Measurements from ENCODE around the gene ATF6B. TPM values are rescaled to one million over a fixed set of nuclear protein-coding genes. Genes with fewer than 3 reads are reported as not detected.

Gene ATF6B
- total RNA-seq, 1 donor = 27.5 TPM

- no peak overlapping the region for H2AFZ ChIP-seq (ENCODE audit: low read length)
- DNase-seq (ENCODE audit: insufficient read length, low spot score, missing footprints) = no peak
- H4K20me1 ChIP-seq (ENCODE audit: insufficient read depth, low read length) = peaks cover 7% of the 10 kb centered on the region
- H3K36me3 ChIP-seq (ENCODE audit: insufficient read depth, low read length) = no peaks in the 10 kb centered on the region
- peaks cover 40% of the 10 kb centered on the region for H3K27me3 ChIP-seq (ENCODE audit: insufficient read depth, low read length)
- H3K79me2 ChIP-seq (ENCODE audit: insufficient read depth, low read length) = no peaks in the 10 kb centered on the region
- no peaks in the 10 kb centered on the region for H3K9me3 ChIP-seq (ENCODE audit: low read depth, low read length)
- H3K4me1 ChIP-seq (ENCODE audit: insufficient read depth, low read length) = peaks cover 22% of the 10 kb centered on the region
- peak overlapping the region; percentile 8 for H3K4me3 ChIP-seq (ENCODE audit: insufficient read depth, low read length)
- peak overlapping the region; percentile 65 for H3K4me2 ChIP-seq (ENCODE audit: insufficient read depth, low read length)
- no peak overlapping the region for H3K27ac ChIP-seq (ENCODE audit: low read depth, low read length)
- TF ChIP-seq CTCF (IDR thresholded peaks at IDR 0.05; ENCODE audit: extremely low read depth, low read depth, low read length) = no peak
Observed at GRCh38 chr6:32108727-32109113, 19.3 kb downstream of the ATF6B start.

- Histone ChIP-seq H3K27me3 (ENCODE audit: insufficient read depth, low read length) (peaks cover 43% of the 10 kb centered on the region), H3K4me2 (ENCODE audit: insufficient read depth, low read length) (peak overlapping the region; percentile 65), H3K9me3 (ENCODE audit: low read depth, low read length) (no peaks in the 10 kb centered on the region), H2AFZ (ENCODE audit: low read length) (no peak overlapping the region), H3K4me3 (ENCODE audit: insufficient read depth, low read length) (peak overlapping the region; percentile 8), H3K4me1 (ENCODE audit: insufficient read depth, low read length) (peaks cover 16% of the 10 kb centered on the region), H3K27ac (ENCODE audit: low read depth, low read length) (no peak overlapping the region), H4K20me1 (ENCODE audit: insufficient read depth, low read length) (peaks cover 7% of the 10 kb centered on the region), H3K36me3 (ENCODE audit: insufficient read depth, low read length) (no peaks in the 10 kb centered on the region), H3K79me2 (ENCODE audit: insufficient read depth, low read length) (no peaks in the 10 kb centered on the region)
- no peak for TF ChIP-seq CTCF (IDR thresholded peaks at IDR 0.05; ENCODE audit: extremely low read depth, low read depth, low read length)
- peak; percentile 90 for DNase-seq (ENCODE audit: insufficient read length, low spot score, missing footprints)
Observed at GRCh38 chr6:32108094-32108627, 19.9 kb downstream of the ATF6B start.

GRCh38 chr6:32107406-32107805, 20.6 kb downstream of the ATF6B start:
- H3K27me3 ChIP-seq (ENCODE audit: insufficient read depth, low read length) = peaks cover 43% of the 10 kb centered on the region
- H3K36me3 ChIP-seq (ENCODE audit: insufficient read depth, low read length) = no peaks in the 10 kb centered on the region
- H3K79me2 ChIP-seq (ENCODE audit: insufficient read depth, low read length) = no peaks in the 10 kb centered on the region
- peaks cover 15% of the 10 kb centered on the region for H3K4me1 ChIP-seq (ENCODE audit: insufficient read depth, low read length)
- H3K9me3 ChIP-seq (ENCODE audit: low read depth, low read length) = no peaks in the 10 kb centered on the region
- no peak overlapping the region for H3K4me2 ChIP-seq (ENCODE audit: insufficient read depth, low read length)
- TF ChIP-seq CTCF (IDR thresholded peaks at IDR 0.05; ENCODE audit: extremely low read depth, low read depth, low read length) = no peak
- no peak overlapping the region for H2AFZ ChIP-seq (ENCODE audit: low read length)
- no peak overlapping the region for H3K27ac ChIP-seq (ENCODE audit: low read depth, low read length)
- H3K4me3 ChIP-seq (ENCODE audit: insufficient read depth, low read length) = no peak overlapping the region
- peaks cover 7% of the 10 kb centered on the region for H4K20me1 ChIP-seq (ENCODE audit: insufficient read depth, low read length)
- DNase-seq (ENCODE audit: insufficient read length, low spot score, missing footprints) = no peak

- no peaks in the 10 kb centered on the region for H3K36me3 ChIP-seq (ENCODE audit: insufficient read depth, low read length)
- H3K27ac ChIP-seq (ENCODE audit: low read depth, low read length) = no peak overlapping the region
- no peaks in the 10 kb centered on the region for H3K79me2 ChIP-seq (ENCODE audit: insufficient read depth, low read length)
- H2AFZ ChIP-seq (ENCODE audit: low read length) = no peak overlapping the region
- H3K27me3 ChIP-seq (ENCODE audit: insufficient read depth, low read length) = peaks cover 43% of the 10 kb centered on the region
- H3K4me1 ChIP-seq (ENCODE audit: insufficient read depth, low read length) = peaks cover 15% of the 10 kb centered on the region
- TF ChIP-seq CTCF (IDR thresholded peaks at IDR 0.05; ENCODE audit: extremely low read depth, low read depth, low read length) = no peak
- DNase-seq (ENCODE audit: insufficient read length, low spot score, missing footprints) = peak; percentile 89
- H3K4me3 ChIP-seq (ENCODE audit: insufficient read depth, low read length) = no peak overlapping the region
- no peak overlapping the region for H3K4me2 ChIP-seq (ENCODE audit: insufficient read depth, low read length)
- no peaks in the 10 kb centered on the region for H3K9me3 ChIP-seq (ENCODE audit: low read depth, low read length)
- H4K20me1 ChIP-seq (ENCODE audit: insufficient read depth, low read length) = peaks cover 7% of the 10 kb centered on the region
Observed at GRCh38 chr6:32105433-32105832, 22.6 kb downstream of the ATF6B start.
